GM23248 (cell line): ENCODE measurements around the gene RAB18.

Experiments
- EZH2 ChIP-seq: fragments of 200-600 bp; sonication (generic); IDR thresholded peaks from 2 replicates; pipeline ENCODE4 v1.6.1; 2018; ENCODE audit warnings: antibody characterized with exemption, mild to moderate bottlenecking; ENCODE audit not compliant: insufficient read depth, poor library complexity, severe bottlenecking
- EZH2phosphoT487 ChIP-seq: fragments of 200-600 bp; sonication (generic); IDR thresholded peaks from 2 replicates; pipeline ENCODE4 v1.6.1; 2018; ENCODE audit warnings: antibody characterized with exemption, moderate library complexity, mild to moderate bottlenecking, low read depth; ENCODE audit not compliant: insufficient read depth

GRCh38 chr10:27457966-27458365 is 46.1 kb upstream of the RAB18 start:
- TF ChIP-seq EZH2phosphoT487: no peak
- no peak for TF ChIP-seq EZH2
